ENCODE data around the gene ADRA2B. TPM values are rescaled to one million over a fixed set of nuclear protein-coding genes. Genes with fewer than 3 reads are reported as not detected.

The ADRA2B gene
- total RNA-seq, 1 donor from 2014 or later: not detected

GRCh38 chr2:96138179-96139145 lies 22.1 kb upstream of the ADRA2B start, which contains the start of gene ASTL:
ASTL (minus strand) TSS chr2:96138502; CDS start chr2:96138436, 66 bp downstream.
- DNase-seq (ENCODE audit: low read depth): no peak

- no peak for DNase-seq (ENCODE audit: low read depth)
These were observed 21.2 kb upstream of the ADRA2B start for GRCh38 chr2:96137321-96138178.

GRCh38 chr2:96136129-96136720 lies 19.9 kb upstream of the ADRA2B start:
- DNase-seq (ENCODE audit: low read depth): peak; percentile 28

GRCh38 chr2:96135621-96136020 lies 19.2 kb upstream of the ADRA2B start:
- no peak for DNase-seq (ENCODE audit: low read depth)

- no peak for DNase-seq (ENCODE audit: low read depth)
These were observed 18.8 kb upstream of the ADRA2B start for GRCh38 chr2:96135171-96135570.

GRCh38 chr2:96134421-96134820 lies 18.1 kb upstream of the ADRA2B start:
- DNase-seq (ENCODE audit: low read depth): no peak

- DNase-seq (ENCODE audit: low read depth): no peak
These were observed 15.7 kb upstream of the ADRA2B start for GRCh38 chr2:96131813-96132745.

- DNase-seq (ENCODE audit: low read depth): no peak
These were observed 14.9 kb upstream of the ADRA2B start for GRCh38 chr2:96131152-96131812.

GRCh38 chr2:96130483-96130882 lies 14.1 kb upstream of the ADRA2B start:
- no peak for DNase-seq (ENCODE audit: low read depth)

- DNase-seq (ENCODE audit: low read depth): no peak
These were observed 13.3 kb upstream of the ADRA2B start for GRCh38 chr2:96129528-96130120.

GRCh38 chr2:96128456-96128855 lies 12.1 kb upstream of the ADRA2B start:
- no peak for DNase-seq (ENCODE audit: low read depth)

- DNase-seq (ENCODE audit: low read depth): no peak
These were observed 8.3 kb upstream of the ADRA2B start for GRCh38 chr2:96124406-96125265.

- no peak for DNase-seq (ENCODE audit: low read depth)
These were observed 7.6 kb upstream of the ADRA2B start for GRCh38 chr2:96123936-96124335.

GRCh38 chr2:96123290-96123689 lies 6.9 kb upstream of the ADRA2B start:
- no peak for DNase-seq (ENCODE audit: low read depth)

- DNase-seq (ENCODE audit: low read depth): no peak
These were observed 6.0 kb upstream of the ADRA2B start for GRCh38 chr2:96122391-96122790.

GRCh38 chr2:96121414-96121813 lies 5.0 kb upstream of the ADRA2B start:
- no peak for DNase-seq (ENCODE audit: low read depth)

- no peak for DNase-seq (ENCODE audit: low read depth)
These were observed 4.6 kb upstream of the ADRA2B start for GRCh38 chr2:96120991-96121390.

GRCh38 chr2:96120091-96120720 lies 3.8 kb upstream of the ADRA2B start:
- no peak for DNase-seq (ENCODE audit: low read depth)

All from myocyte (in vitro differentiated cells).